Astrocyte (in vitro differentiated cells and primary cell): Measurements from ENCODE around the gene SMARCA4. TPM values are rescaled to one million over a fixed set of nuclear protein-coding genes. Genes with fewer than 3 reads are reported as not detected.

Source experiments
- DNase-seq: peaks from one replicate; pipeline ENCODE4 v3.0.0-alpha.2; 2010; ENCODE audit warnings: low read depth
- FAIRE-seq: peaks from 2 replicates; lab custom pipeline; 2011; peaks lifted over from hg19 to GRCh38; lab: Jason Lieb, UNC
- H2AFZ ChIP-seq: 2 replicates; pipeline ENCODE4 v1.6.0; 2012; ENCODE audit warnings: low read depth, low read length, inconsistent platforms
- H3K27ac ChIP-seq: 2 replicates; pipeline ENCODE4 v1.5.1; 2011; ENCODE audit warnings: low read depth, low read length, inconsistent platforms
- H3K27me3 ChIP-seq: 2 replicates; pipeline ENCODE4 v1.6.0; 2011; ENCODE audit warnings: low read length, inconsistent platforms; ENCODE audit not compliant: insufficient read depth
- H3K36me3 ChIP-seq: 2 replicates; pipeline ENCODE4 v1.5.1; 2011; ENCODE audit warnings: low read length, inconsistent platforms; ENCODE audit not compliant: insufficient read depth
- H3K4me1 ChIP-seq: 2 replicates; pipeline ENCODE4 v1.5.1; 2011; ENCODE audit warnings: low read length, inconsistent platforms; ENCODE audit not compliant: insufficient read depth
- H3K4me2 ChIP-seq: 2 replicates; pipeline ENCODE4 v1.6.0; 2012; ENCODE audit warnings: low read length, inconsistent platforms
- H3K4me3 ChIP-seq: 2 replicates; pipeline ENCODE4 v1.5.1; 2011; ENCODE audit warnings: low read depth, mild to moderate bottlenecking, low read length, inconsistent platforms; ENCODE audit not compliant: insufficient read depth
- H3K79me2 ChIP-seq: 2 replicates; pipeline ENCODE4 v1.6.0; 2012; ENCODE audit warnings: mild to moderate bottlenecking, low read length, inconsistent platforms; ENCODE audit not compliant: insufficient read depth
- H3K9ac ChIP-seq: 2 replicates; pipeline ENCODE4 v1.6.0; 2012; ENCODE audit warnings: mild to moderate bottlenecking, low read length, inconsistent platforms
- H3K9me3 ChIP-seq: 2 replicates; pipeline ENCODE4 v1.5.1; 2012; ENCODE audit warnings: low read depth, mild to moderate bottlenecking, low read length, inconsistent platforms; ENCODE audit not compliant: insufficient read depth
- H4K20me1 ChIP-seq: 2 replicates; pipeline ENCODE4 v1.6.0; 2012; ENCODE audit warnings: low read length, inconsistent platforms; ENCODE audit not compliant: insufficient read depth
- H3K27ac Mint-ChIP-seq: one replicate; pipeline ENCODE4 v1.8.0; 2021; ENCODE audit warnings: mild to moderate bottlenecking, mixed read lengths; ENCODE audit not compliant: unreplicated experiment
- H3K27me3 Mint-ChIP-seq: one replicate; pipeline ENCODE4 v1.8.0; 2021; ENCODE audit warnings: low read depth, mixed read lengths; ENCODE audit not compliant: unreplicated experiment
- H3K36me3 Mint-ChIP-seq: one replicate; pipeline ENCODE4 v1.8.0; 2021; ENCODE audit warnings: low read depth, mixed read lengths; ENCODE audit not compliant: unreplicated experiment
- H3K4me1 Mint-ChIP-seq: one replicate; pipeline ENCODE4 v1.8.0; 2021; ENCODE audit warnings: low read depth, mixed read lengths; ENCODE audit not compliant: unreplicated experiment
- H3K4me3 Mint-ChIP-seq: one replicate; pipeline ENCODE4 v1.8.0; 2021; ENCODE audit warnings: mild to moderate bottlenecking, moderate library complexity, mixed read lengths; ENCODE audit not compliant: unreplicated experiment
- H3K9me3 Mint-ChIP-seq: one replicate; pipeline ENCODE4 v1.8.0; 2021; ENCODE audit warnings: mild to moderate bottlenecking, mixed read lengths; ENCODE audit not compliant: unreplicated experiment
- EZH2 ChIP-seq: IDR thresholded peaks from 2 replicates; pipeline ENCODE4 v1.6.1; 2012; ENCODE audit warnings: mild to moderate bottlenecking, low read length, inconsistent platforms; ENCODE audit not compliant: insufficient read depth
- total RNA-seq: library from RNA; stranded (reverse); gene quantifications from 2 replicates; pipeline ENCODE4 v1.2.1, GENCODE V29; 2021
- TF ChIP-seq, protein P1 (sequence below): IDR thresholded peaks from 2 replicates; pipeline ENCODE4 v1.5.1; 2011; ENCODE audit warnings: low read depth, mild to moderate bottlenecking, inconsistent platforms, low read length, moderate library complexity; ENCODE audit not compliant: insufficient read depth

The SMARCA4 gene
- total RNA-seq, 1 donor from 2014 or later, result 159 TPM

- Histone ChIP-seq H3K9me3 (no peaks in the 10 kb centered on the region), H4K20me1 (peaks cover 54% of the 10 kb centered on the region), H3K4me1 (peaks cover 10% of the 10 kb centered on the region), H3K4me3 (no peak overlapping the region), H3K4me2 (no peak overlapping the region), H3K9ac (no peak overlapping the region), H3K36me3 (peaks cover 36% of the 10 kb centered on the region), H3K79me2 (peaks cover 12% of the 10 kb centered on the region), H2AFZ (no peak overlapping the region), H3K27ac (no peak overlapping the region), H3K27me3 (no peaks in the 10 kb centered on the region)
- Mint-ChIP-seq H3K9me3 (no peaks in the 10 kb centered on the region), H3K27me3 (no peaks in the 10 kb centered on the region), H3K4me1 (peaks cover 12% of the 10 kb centered on the region), H3K4me3 (no peak overlapping the region), H3K27ac (no peak overlapping the region), H3K36me3 (peaks cover 29% of the 10 kb centered on the region)
- DNase-seq, result no peak
- TF ChIP-seq EZH2, result no peak
- TF ChIP-seq, protein P1, sequence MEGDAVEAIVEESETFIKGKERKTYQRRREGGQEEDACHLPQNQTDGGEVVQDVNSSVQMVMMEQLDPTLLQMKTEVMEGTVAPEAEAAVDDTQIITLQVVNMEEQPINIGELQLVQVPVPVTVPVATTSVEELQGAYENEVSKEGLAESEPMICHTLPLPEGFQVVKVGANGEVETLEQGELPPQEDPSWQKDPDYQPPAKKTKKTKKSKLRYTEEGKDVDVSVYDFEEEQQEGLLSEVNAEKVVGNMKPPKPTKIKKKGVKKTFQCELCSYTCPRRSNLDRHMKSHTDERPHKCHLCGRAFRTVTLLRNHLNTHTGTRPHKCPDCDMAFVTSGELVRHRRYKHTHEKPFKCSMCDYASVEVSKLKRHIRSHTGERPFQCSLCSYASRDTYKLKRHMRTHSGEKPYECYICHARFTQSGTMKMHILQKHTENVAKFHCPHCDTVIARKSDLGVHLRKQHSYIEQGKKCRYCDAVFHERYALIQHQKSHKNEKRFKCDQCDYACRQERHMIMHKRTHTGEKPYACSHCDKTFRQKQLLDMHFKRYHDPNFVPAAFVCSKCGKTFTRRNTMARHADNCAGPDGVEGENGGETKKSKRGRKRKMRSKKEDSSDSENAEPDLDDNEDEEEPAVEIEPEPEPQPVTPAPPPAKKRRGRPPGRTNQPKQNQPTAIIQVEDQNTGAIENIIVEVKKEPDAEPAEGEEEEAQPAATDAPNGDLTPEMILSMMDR, result no peak
- FAIRE-seq, result no peak
These were observed 53.6 kb downstream of the SMARCA4 start for GRCh38 chr19:11014403-11014911.

DNA sequence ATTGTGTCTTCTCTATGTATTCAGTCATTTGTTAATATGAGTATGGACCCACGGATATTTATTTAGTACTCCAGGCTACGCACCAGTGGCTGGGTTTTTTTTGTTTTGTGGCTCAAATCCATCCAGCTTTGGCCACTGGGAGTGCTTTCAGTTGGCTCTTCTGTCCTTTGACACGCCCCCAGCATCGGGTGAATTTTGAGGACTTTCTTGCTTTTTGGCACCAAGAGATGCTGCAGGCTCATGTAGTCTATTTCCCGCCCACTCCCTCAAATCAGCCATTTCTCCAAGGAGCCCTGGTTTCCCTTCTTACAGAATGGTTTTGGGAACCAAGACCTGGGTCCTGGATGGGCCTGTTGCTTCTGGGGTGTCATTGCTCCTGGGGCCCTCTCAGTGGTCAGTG, 55.8 kb downstream of the SMARCA4 start:
- Mint-ChIP-seq H3K4me3 (no peak overlapping the region), H3K36me3 (peaks cover 29% of the 10 kb centered on the region), H3K4me1 (peaks cover 12% of the 10 kb centered on the region), H3K27ac (no peak overlapping the region), H3K9me3 (no peaks in the 10 kb centered on the region), H3K27me3 (no peaks in the 10 kb centered on the region)
- Histone ChIP-seq H3K4me1 (peaks cover 10% of the 10 kb centered on the region), H3K4me3 (no peak overlapping the region), H3K27me3 (no peaks in the 10 kb centered on the region), H3K9me3 (no peaks in the 10 kb centered on the region), H4K20me1 (peaks cover 54% of the 10 kb centered on the region), H3K36me3 (peaks cover 32% of the 10 kb centered on the region), H3K4me2 (no peak overlapping the region), H3K27ac (no peak overlapping the region), H2AFZ (no peak overlapping the region), H3K79me2 (peaks cover 12% of the 10 kb centered on the region), H3K9ac (no peak overlapping the region)
- no peak for TF ChIP-seq EZH2
- TF ChIP-seq, protein P1, result no peak
- no peak for DNase-seq
- no peak for FAIRE-seq

GRCh38 chr19:11017275-11018035, 56.6 kb downstream of the SMARCA4 start:
- TF ChIP-seq, protein P1, result no peak
- TF ChIP-seq EZH2, result no peak
- H3K36me3 ChIP-seq, result peaks cover 39% of the 10 kb centered on the region
- H3K9ac ChIP-seq, result peak overlapping the region; percentile 10
- H4K20me1 ChIP-seq, result peaks cover 55% of the 10 kb centered on the region
- no peaks in the 10 kb centered on the region for H3K9me3 Mint-ChIP-seq
- H3K4me3 Mint-ChIP-seq, result no peak overlapping the region
- no peaks in the 10 kb centered on the region for H3K9me3 ChIP-seq
- FAIRE-seq (no peak), DNase-seq (no peak)
- H3K27me3 Mint-ChIP-seq, result no peaks in the 10 kb centered on the region
- H3K4me2 ChIP-seq, result no peak overlapping the region
- no peak overlapping the region for H3K27ac Mint-ChIP-seq
- H3K36me3 Mint-ChIP-seq, result peaks cover 24% of the 10 kb centered on the region
- peaks cover 10% of the 10 kb centered on the region for H3K4me1 ChIP-seq
- H3K4me3 ChIP-seq, result no peak overlapping the region
- peaks cover 12% of the 10 kb centered on the region for H3K79me2 ChIP-seq
- no peak overlapping the region for H3K27ac ChIP-seq
- H2AFZ ChIP-seq, result no peak overlapping the region
- no peaks in the 10 kb centered on the region for H3K27me3 ChIP-seq
- H3K4me1 Mint-ChIP-seq, result peaks cover 12% of the 10 kb centered on the region
